T follicular helper cell (primary cell): ENCODE data around the gene DERL3.

Experiments used
- DNase-seq: peaks from one replicate; pipeline ENCODE4 v3.0.0-alpha.2; 2020; ENCODE audit warnings: low read depth

The DERL3 gene

GRCh38 chr22:23831261-23831660 is 7.5 kb downstream of the DERL3 start:
- DNase-seq: no peak

DNA sequence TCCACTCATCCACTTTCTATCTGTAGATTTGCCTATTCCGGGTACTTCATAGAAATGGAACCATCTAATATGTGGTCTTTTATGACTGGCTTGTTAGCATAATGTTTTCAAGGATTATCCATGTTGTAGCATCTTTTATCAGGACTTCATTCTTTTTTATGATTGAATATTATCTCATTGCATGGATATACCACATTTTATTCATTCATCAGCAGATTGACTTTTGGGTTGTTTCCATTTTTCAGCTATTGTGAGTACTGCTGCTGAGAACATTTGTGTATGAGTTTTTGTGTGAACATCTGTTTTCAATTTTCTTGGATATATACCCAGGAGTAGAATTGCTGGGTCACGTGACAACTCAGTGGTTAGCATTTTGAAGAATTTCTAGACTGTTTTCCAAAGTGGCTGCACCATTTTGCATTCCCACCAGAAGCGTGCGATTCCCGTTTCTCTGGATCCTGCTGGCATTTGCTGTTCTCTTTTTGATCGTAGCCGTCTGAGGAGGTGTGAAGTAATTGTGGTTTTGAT is 8.9 kb downstream of the DERL3 start:
- no peak for DNase-seq

DNA sequence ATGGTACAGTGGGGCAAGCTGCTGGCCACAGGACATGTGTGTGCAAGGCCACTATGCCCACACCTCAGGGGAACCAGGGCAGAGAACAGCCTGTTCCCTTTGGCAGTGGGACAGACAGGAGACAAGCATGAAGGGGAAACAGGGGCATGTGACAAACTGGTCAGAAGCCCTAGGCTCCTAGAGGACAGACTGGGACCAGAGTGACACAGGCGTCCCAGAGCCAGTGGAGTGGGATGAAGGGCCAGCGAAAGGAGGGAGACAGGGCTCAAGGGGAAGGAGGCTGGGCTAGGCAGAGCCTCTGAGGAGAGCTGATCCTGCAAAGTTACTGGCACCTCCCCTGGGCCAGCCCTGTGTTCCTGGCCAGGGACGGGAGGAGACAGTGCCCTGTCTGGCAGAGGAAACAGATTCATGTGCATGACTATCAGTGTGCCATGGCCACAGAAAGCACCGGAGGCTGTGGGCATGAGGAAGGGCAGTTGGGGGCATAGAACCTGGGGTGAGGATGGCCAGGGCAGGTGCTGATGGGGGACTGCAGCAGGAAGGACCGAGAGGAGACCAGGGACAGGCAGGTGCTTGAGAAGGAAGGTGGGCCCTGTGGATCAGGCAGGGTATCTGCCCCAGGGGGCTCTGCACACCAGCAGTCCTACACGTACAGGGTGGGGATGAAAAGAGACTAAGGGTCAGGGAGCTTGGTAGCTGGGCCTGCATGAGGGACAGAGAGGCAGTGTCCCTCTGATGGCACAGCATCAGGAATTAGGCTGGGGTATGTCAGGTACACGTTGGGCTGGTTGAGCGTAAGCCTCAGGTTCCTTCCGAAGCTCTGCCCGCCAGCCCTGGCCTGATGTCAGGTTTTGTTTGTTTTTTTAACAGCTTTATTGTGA is 9.8 kb downstream of the DERL3 start:
- no peak for DNase-seq

DNA sequence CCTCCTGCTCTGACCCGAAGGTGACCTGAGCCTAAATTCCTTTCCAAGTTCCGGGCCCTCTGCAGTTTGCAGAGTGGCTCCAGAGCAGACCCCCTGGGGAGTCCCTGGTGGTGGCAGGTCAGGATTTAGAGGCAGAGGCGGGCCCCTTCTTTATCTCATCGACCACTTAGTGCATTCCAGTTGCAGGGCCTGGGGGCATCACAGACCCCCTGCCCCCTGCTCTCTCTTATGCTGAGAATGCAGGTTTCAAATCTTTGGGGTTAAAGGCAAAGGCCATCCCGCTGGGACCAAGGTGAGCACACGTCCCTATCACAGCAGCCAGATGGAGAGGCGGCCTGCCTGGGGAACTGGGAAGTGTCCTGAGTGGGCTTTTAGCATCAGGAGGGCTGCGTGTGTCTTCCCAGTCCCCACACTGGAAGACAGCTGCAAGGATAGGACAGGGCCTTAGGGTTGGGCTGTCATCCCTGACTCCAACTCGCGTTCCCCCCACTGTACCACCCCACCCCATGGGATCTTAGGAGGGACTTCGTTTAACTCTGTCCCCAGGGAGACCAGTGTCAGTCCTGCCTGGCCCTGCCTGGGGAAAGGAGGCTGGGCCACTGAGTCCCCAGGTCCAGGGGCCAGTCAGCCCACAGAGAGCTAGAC is 11.3 kb downstream of the DERL3 start:
- no peak for DNase-seq

DNA sequence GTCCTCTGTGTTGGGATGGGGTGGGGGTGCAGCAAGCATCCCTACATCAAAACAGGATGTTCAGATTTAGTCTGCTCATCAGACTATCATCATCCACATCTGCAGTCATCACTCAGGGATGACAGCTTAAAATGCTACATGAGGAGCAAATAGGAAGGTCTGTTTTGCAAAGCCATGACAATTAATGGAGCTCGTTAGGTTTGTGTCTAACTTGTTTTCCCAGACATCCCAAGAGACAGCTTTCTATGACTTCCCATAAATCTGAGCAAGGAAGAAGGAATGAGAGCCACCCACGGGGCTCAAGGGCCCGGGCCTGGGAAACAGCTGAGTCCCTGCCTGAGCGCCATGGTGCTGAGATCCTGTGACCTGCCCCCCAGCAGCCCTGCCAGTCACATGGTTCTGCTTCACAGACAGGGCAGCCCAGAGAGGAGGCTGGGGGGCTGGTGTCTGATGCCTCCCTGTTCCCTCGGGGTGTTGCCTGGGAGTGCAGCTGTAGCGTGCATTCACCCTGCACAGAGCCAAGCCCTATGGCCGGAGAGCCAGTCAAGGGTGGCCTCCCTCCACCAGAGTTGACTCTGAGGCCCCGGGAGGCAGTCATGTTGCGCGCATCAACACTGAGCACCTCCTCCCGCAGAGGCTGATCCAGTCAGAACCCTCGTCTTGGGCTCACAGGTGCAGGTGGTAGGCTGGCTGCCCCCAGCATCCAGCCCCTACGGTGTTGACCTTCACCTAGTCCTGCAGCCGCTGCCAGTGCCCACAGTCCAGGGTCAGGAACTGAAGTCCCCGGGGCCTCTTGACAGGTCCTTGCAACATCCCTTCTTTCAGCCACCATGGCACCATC is 12.1 kb downstream of the DERL3 start:
- DNase-seq: no peak

- no peak for DNase-seq
Measured at GRCh38 chr22:23825246-23825905, 13.4 kb downstream of the DERL3 start.

DNA sequence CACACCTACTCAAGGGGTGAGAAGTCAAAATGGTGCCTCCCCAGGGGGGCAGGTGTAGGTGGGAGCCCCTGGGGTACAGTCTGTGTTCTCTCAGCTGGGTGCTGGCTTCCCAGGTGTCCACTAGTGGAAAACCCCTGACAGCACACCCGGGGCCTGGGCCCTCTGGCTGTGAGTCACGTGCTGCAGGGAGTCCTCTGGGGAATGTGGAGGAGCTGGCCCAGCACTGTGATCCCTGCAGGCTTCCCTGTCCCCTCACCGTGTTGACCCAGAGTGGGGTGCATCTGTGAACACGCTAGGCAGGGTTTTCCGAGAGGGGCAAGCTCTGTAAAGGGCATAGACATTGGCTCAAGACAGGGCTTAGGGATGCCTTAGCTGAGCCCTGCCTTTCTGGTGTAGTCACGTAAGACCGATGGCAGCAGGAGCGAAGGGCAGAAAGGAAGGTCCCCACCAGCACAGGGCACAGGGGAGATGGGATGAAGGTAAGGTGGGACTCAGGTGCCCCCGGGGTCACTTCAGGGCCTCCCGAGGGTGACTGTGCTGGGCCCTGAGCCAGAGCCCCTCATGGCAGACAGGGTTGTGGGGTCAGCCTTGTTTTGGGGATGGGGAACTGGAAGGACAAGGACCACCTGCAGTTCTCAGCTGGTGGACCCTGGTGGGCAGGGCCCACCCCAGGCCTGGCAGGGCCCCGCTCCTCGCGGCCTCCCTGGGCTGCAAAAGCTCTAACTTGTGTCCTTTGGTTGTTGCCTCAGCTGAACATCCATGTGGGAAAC is 14.1 kb downstream of the DERL3 start:
- no peak for DNase-seq

DNA sequence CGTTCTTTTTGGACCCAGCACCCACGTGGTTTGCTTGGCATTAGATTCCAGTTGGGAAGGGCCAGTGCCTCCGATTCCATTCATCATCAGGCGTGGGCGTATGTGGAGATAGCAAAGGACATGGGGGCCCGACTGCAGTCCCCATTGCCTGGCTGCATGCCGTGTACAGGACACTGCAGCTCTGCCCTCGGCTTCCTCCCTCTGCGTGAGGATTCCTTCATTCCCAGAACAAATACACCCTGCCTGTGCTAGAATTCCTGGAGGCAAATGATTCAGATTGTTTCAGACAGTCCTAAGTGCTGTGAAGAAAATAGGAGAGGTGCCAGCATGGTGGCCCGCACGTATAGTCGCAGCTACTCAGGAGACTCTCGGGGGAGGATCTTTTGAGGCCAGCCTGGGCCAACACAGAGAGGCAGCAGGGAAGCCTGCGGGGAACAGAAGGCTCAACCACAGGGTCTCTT is 15.4 kb downstream of the DERL3 start:
- no peak for DNase-seq

GRCh38 chr22:23822101-23822671 is 16.6 kb downstream of the DERL3 start:
- no peak for DNase-seq

GRCh38 chr22:23820748-23821211 is 18.0 kb downstream of the DERL3 start:
- DNase-seq: no peak

- no peak for DNase-seq
Measured at GRCh38 chr22:23818541-23818940, 20.3 kb downstream of the DERL3 start.

DNA sequence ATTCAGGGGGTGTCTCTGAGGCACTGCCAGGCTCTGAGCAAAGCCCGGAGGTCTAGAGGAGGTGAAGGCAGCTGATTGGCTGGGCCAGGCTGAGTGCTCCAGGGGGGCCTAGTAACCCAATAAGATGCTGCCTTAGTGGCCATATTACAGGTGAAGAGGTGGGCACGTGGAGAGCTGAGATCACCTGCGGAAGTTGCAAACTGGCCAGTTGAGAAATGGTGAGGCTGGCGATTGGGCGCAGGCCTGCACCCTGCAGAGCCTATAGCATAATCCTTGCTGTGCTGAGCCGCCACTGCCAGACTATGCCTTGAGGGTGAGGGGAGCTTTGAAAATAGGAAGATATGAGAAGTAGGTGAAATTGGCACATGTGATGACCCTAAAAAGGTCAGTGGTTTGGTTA is 21.7 kb downstream of the DERL3 start:
- no peak for DNase-seq

- no peak for DNase-seq
Measured at GRCh38 chr22:23816156-23816976, 22.4 kb downstream of the DERL3 start.

- DNase-seq: no peak
Measured at GRCh38 chr22:23815541-23816155, 23.2 kb downstream of the DERL3 start.

GRCh38 chr22:23812378-23812777 is 26.4 kb downstream of the DERL3 start:
- no peak for DNase-seq

DNA sequence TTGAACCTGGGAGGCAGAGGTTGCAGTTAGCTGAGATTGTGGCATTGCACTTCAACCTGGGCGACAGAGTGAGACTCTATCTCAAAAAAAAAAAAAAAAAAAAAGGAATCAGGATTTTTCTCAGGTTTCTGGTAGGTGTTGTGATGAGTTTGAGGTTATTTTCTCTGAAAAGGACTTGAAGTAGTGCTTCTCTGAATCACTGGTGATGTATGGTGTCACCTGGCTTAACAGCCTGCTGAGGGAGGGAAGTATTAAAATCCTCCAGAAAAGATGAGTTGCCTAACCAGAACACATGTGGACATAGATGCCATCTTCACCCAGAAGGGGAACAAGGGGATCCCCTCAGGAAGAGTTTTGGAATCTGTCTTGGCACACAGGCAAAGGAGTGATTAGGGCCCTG is 32.0 kb downstream of the DERL3 start:
- DNase-seq: no peak

DNA sequence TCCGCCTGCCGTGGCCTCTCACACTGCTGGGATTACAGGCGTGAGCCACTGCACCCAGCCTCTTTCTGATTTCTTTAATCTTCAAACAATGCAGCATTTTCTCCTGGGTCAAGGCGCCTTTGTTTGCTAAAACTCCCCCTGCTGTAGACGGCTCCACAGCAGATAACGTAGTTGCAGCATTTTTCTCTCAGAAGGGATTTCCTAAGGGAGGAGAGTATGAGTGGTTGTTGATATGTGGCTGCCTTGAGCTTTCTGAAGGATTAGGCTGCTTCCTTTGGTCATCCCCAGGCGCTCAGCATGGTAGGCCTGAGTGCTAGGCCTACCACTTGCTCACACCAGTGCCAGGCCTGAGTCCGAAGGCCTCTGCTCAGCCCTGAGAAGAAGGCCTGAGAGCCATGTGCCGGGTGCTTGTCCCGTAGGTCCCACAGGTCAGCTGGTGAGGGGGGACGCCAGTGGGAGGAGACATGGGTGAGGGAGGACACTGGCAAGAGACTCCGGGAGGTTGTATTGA is 34.0 kb downstream of the DERL3 start:
- DNase-seq: no peak

DNA sequence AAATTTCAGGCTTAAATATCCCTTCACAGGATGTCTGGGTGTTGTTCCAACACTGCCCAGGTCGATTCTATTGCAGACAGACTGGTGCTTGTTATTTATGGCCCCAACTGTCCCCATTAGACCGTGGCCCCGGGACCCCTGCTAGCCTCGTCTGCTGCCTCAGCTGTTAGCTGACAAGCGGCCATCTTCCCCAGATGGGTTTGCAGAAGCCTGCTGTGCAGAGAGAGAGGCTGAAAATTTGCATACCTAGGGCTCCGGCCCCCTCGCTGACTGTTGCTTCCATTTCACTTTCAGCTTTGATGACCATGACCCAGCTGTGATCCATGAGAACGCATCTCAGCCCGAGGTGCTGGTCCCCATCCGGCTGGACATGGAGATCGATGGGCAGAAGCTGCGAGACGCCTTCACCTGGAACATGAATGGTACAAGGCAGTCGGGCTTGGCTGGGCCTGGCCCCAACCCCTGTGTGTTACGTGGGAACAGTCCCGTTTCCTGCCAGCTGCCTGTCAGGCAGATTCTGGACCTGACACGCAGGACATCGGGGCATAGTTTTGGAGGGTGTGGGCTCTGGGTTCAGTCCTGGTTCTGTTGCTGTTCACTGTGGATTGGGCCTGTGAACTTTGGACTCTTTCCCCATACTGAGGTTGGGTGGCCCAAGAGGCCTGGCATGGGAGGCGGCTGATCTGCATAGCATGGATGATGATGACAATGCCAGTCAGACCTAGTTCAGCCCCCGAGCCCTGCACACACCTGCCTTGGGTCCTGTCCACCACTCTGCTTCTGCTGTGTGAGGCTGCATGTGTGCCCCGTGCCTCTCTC is 35.6 kb downstream of the DERL3 start:
- DNase-seq: no peak
